VCaP (cell line): Measurements from ENCODE around the gene ARHGAP35.
"Not testable (repeated sequence)": the region's sequence is repeated elsewhere in the genome, so short reads cannot be mapped to it uniquely, and the experiment has no call there.

Experiments used
- H3K27ac ChIP-seq: fragments of 450-650 bp; 2 replicates; pipeline ENCODE4 v1.5.1; 2017
- TF ChIP-seq, protein P1 (sequence below): fragments of 450-650 bp; conservative IDR thresholded peaks from 2 replicates; pipeline ENCODE4 v1.5.1; 2017; ENCODE audit warnings: mild to moderate bottlenecking, moderate library complexity

The ARHGAP35 gene

GRCh38 chr19:46878613-46879375, 18.0 kb downstream of the ARHGAP35 start:
- TF ChIP-seq, protein P1, sequence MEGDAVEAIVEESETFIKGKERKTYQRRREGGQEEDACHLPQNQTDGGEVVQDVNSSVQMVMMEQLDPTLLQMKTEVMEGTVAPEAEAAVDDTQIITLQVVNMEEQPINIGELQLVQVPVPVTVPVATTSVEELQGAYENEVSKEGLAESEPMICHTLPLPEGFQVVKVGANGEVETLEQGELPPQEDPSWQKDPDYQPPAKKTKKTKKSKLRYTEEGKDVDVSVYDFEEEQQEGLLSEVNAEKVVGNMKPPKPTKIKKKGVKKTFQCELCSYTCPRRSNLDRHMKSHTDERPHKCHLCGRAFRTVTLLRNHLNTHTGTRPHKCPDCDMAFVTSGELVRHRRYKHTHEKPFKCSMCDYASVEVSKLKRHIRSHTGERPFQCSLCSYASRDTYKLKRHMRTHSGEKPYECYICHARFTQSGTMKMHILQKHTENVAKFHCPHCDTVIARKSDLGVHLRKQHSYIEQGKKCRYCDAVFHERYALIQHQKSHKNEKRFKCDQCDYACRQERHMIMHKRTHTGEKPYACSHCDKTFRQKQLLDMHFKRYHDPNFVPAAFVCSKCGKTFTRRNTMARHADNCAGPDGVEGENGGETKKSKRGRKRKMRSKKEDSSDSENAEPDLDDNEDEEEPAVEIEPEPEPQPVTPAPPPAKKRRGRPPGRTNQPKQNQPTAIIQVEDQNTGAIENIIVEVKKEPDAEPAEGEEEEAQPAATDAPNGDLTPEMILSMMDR: no peak
- no peak overlapping the region for H3K27ac ChIP-seq

- H3K27ac ChIP-seq: no peak overlapping the region
- TF ChIP-seq, protein P1: no peak
Observed at GRCh38 chr19:46880431-46880830, 19.6 kb downstream of the ARHGAP35 start.

DNA sequence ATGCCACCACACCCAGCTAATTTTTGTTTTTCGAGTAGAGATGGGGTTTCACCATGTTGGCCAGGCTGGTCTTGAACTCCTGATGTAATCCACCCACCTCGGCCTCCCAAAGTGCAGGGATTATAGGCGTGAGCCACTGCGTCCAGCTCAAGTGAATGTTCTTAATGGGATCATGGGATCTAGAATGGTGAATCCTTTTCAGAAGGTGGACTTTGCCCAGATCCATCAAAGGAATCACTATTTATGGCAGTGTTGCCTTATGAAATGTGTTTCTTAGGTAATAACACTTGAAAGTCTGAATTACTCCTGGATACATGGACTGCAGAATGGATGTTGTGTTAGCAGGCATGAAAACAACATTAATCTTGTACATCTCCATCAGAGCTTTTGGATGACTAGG, 20.3 kb downstream of the ARHGAP35 start:
- no peak overlapping the region for H3K27ac ChIP-seq
- TF ChIP-seq, protein P1: no peak

- no peak overlapping the region for H3K27ac ChIP-seq
- TF ChIP-seq, protein P1: no peak
Observed at GRCh38 chr19:46882034-46882433, 21.2 kb downstream of the ARHGAP35 start.

GRCh38 chr19:46882751-46883150, 22.0 kb downstream of the ARHGAP35 start:
- H3K27ac ChIP-seq: not testable (repeated sequence)

DNA sequence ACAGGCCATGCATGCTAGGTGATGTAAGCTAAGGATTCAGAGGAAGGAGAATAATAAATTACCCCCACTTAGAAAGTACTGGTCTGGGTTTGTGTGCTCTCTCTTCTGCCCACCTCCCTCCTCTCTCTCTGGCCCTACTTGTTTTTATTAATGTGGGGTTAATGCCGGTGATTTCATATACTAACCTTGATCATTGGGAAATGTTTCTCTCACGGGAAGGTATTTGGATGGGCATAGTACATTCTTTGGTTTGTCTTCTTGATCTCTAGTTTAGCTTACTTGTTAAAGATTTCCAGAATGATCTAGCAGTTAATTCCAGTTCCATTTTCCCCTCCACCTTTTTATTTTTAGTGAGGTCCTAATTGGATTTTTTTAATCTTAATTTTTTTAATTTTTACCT, 24.6 kb downstream of the ARHGAP35 start:
- H3K27ac ChIP-seq: no peak overlapping the region

GRCh38 chr19:46886546-46887239, 25.9 kb downstream of the ARHGAP35 start:
- no peak overlapping the region for H3K27ac ChIP-seq
- TF ChIP-seq, protein P1: no peak

More for the DNA sequence above, 24.6 kb downstream of the ARHGAP35 start:
- TF ChIP-seq, protein P1: no peak
